ENCODE data around the gene CDT1.
A peak's percentile ranks its signal among the peaks of the same experiment; 100 is the strongest.

CDT1 gene

GRCh38 chr16:88809676-88810165 is 6.1 kb downstream of the CDT1 start:
- Histone ChIP-seq H3K36me3 (ENCODE audit: insufficient read depth, low read length) (peaks cover 29% of the 10 kb centered on the region), H3K9me3 (replicated peaks; ENCODE audit: low read length) (no peaks in the 10 kb centered on the region), H3K4me1 (ENCODE audit: control insufficient read depth, insufficient read depth, low read length) (peaks cover 33% of the 10 kb centered on the region), H3K4me3 (ENCODE audit: low read length) (peak overlapping the region; percentile 83), H3K27me3 (ENCODE audit: control insufficient read depth, insufficient read depth, low read length) (no peaks in the 10 kb centered on the region), H3K4me2 (ENCODE audit: low read length) (peak overlapping the region; percentile 95), H3K9ac (ENCODE audit: low read depth, low read length) (peak overlapping the region; percentile 97)

GRCh38 chr16:88810166-88810911 is 6.8 kb downstream of the CDT1 start:
- H3K27me3 ChIP-seq (ENCODE audit: control insufficient read depth, insufficient read depth, low read length), result no peaks in the 10 kb centered on the region
- H3K4me3 ChIP-seq (ENCODE audit: low read length), result peak overlapping the region; percentile 83
- no peaks in the 10 kb centered on the region for H3K9me3 ChIP-seq (replicated peaks; ENCODE audit: low read length)
- H3K9ac ChIP-seq (ENCODE audit: low read depth, low read length), result peak overlapping the region; percentile 97
- H3K4me2 ChIP-seq (ENCODE audit: low read length), result peak overlapping the region; percentile 95
- H3K4me1 ChIP-seq (ENCODE audit: control insufficient read depth, insufficient read depth, low read length), result peaks cover 27% of the 10 kb centered on the region
- H3K36me3 ChIP-seq (ENCODE audit: insufficient read depth, low read length), result peaks cover 29% of the 10 kb centered on the region

GRCh38 chr16:88810912-88811768 is 7.6 kb downstream of the CDT1 start:
- peaks cover 29% of the 10 kb centered on the region for H3K36me3 ChIP-seq (ENCODE audit: insufficient read depth, low read length)
- no peaks in the 10 kb centered on the region for H3K27me3 ChIP-seq (ENCODE audit: control insufficient read depth, insufficient read depth, low read length)
- peak overlapping the region; percentile 83 for H3K4me3 ChIP-seq (ENCODE audit: low read length)
- peak overlapping the region; percentile 97 for H3K9ac ChIP-seq (ENCODE audit: low read depth, low read length)
- H3K4me1 ChIP-seq (ENCODE audit: control insufficient read depth, insufficient read depth, low read length), result peaks cover 26% of the 10 kb centered on the region
- peak overlapping the region; percentile 95 for H3K4me2 ChIP-seq (ENCODE audit: low read length)
- H3K9me3 ChIP-seq (replicated peaks; ENCODE audit: low read length), result no peaks in the 10 kb centered on the region

- Histone ChIP-seq H3K36me3 (ENCODE audit: insufficient read depth, low read length) (peaks cover 28% of the 10 kb centered on the region), H3K4me2 (ENCODE audit: low read length) (peak within 1 kb of the TSS; percentile 95), H3K9me3 (replicated peaks; ENCODE audit: low read length) (no peaks in the 10 kb centered on the region), H3K4me3 (ENCODE audit: low read length) (peak within 1 kb of the TSS; percentile 83), H3K27me3 (ENCODE audit: control insufficient read depth, insufficient read depth, low read length) (no peaks in the 10 kb centered on the region), H3K4me1 (ENCODE audit: control insufficient read depth, insufficient read depth, low read length) (peaks cover 26% of the 10 kb centered on the region), H3K9ac (ENCODE audit: low read depth, low read length) (peak within 1 kb of the TSS; percentile 97)
Observed at GRCh38 chr16:88811769-88812512, 8.4 kb downstream of the CDT1 start, which contains the start of gene APRT. Gene APRT, minus strand, starts transcription at chr16:88811928. Its CDS starts 29 bp downstream, at chr16:88811899.

GRCh38 chr16:88812513-88813268 is 9.1 kb downstream of the CDT1 start:
- peak overlapping the region; percentile 97 for H3K9ac ChIP-seq (ENCODE audit: low read depth, low read length)
- H3K9me3 ChIP-seq (replicated peaks; ENCODE audit: low read length), result no peaks in the 10 kb centered on the region
- H3K27me3 ChIP-seq (ENCODE audit: control insufficient read depth, insufficient read depth, low read length), result no peaks in the 10 kb centered on the region
- H3K4me3 ChIP-seq (ENCODE audit: low read length), result peak overlapping the region; percentile 83
- peaks cover 21% of the 10 kb centered on the region for H3K36me3 ChIP-seq (ENCODE audit: insufficient read depth, low read length)
- peaks cover 26% of the 10 kb centered on the region for H3K4me1 ChIP-seq (ENCODE audit: control insufficient read depth, insufficient read depth, low read length)
- peak overlapping the region; percentile 95 for H3K4me2 ChIP-seq (ENCODE audit: low read length)

GRCh38 chr16:88813269-88814143 is 9.9 kb downstream of the CDT1 start:
- Histone ChIP-seq H3K4me3 (ENCODE audit: low read length) (no peak overlapping the region), H3K9ac (ENCODE audit: low read depth, low read length) (no peak overlapping the region), H3K4me1 (ENCODE audit: control insufficient read depth, insufficient read depth, low read length) (peaks cover 26% of the 10 kb centered on the region), H3K4me2 (ENCODE audit: low read length) (no peak overlapping the region), H3K9me3 (replicated peaks; ENCODE audit: low read length) (no peaks in the 10 kb centered on the region), H3K27me3 (ENCODE audit: control insufficient read depth, insufficient read depth, low read length) (no peaks in the 10 kb centered on the region), H3K36me3 (ENCODE audit: insufficient read depth, low read length) (peaks cover 13% of the 10 kb centered on the region)

GRCh38 chr16:88814144-88814502 is 10.5 kb downstream of the CDT1 start:
- Histone ChIP-seq H3K4me2 (ENCODE audit: low read length) (no peak overlapping the region), H3K27me3 (ENCODE audit: control insufficient read depth, insufficient read depth, low read length) (no peaks in the 10 kb centered on the region), H3K9me3 (replicated peaks; ENCODE audit: low read length) (no peaks in the 10 kb centered on the region), H3K36me3 (ENCODE audit: insufficient read depth, low read length) (peaks cover 11% of the 10 kb centered on the region), H3K4me3 (ENCODE audit: low read length) (no peak overlapping the region), H3K9ac (ENCODE audit: low read depth, low read length) (no peak overlapping the region), H3K4me1 (ENCODE audit: control insufficient read depth, insufficient read depth, low read length) (peaks cover 26% of the 10 kb centered on the region)

- Histone ChIP-seq H3K4me3 (ENCODE audit: low read length) (no peak overlapping the region), H3K36me3 (ENCODE audit: insufficient read depth, low read length) (no peaks in the 10 kb centered on the region), H3K9ac (ENCODE audit: low read depth, low read length) (no peak overlapping the region), H3K27me3 (ENCODE audit: control insufficient read depth, insufficient read depth, low read length) (no peaks in the 10 kb centered on the region), H3K4me1 (ENCODE audit: control insufficient read depth, insufficient read depth, low read length) (peaks cover 19% of the 10 kb centered on the region), H3K9me3 (replicated peaks; ENCODE audit: low read length) (no peaks in the 10 kb centered on the region), H3K4me2 (ENCODE audit: low read length) (no peak overlapping the region)
Observed at GRCh38 chr16:88815227-88815626, 11.6 kb downstream of the CDT1 start.

- Histone ChIP-seq H3K36me3 (ENCODE audit: insufficient read depth, low read length) (no peaks in the 10 kb centered on the region), H3K4me1 (ENCODE audit: control insufficient read depth, insufficient read depth, low read length) (peaks cover 11% of the 10 kb centered on the region), H3K9me3 (replicated peaks; ENCODE audit: low read length) (no peaks in the 10 kb centered on the region), H3K9ac (ENCODE audit: low read depth, low read length) (no peak overlapping the region), H3K4me3 (ENCODE audit: low read length) (no peak overlapping the region), H3K4me2 (ENCODE audit: low read length) (no peak overlapping the region), H3K27me3 (ENCODE audit: control insufficient read depth, insufficient read depth, low read length) (no peaks in the 10 kb centered on the region)
Observed at GRCh38 chr16:88815901-88816589, 12.5 kb downstream of the CDT1 start.

All from skeletal muscle satellite cell (primary cell).